Measurements from ENCODE around the gene KIF2B.

DNA sequence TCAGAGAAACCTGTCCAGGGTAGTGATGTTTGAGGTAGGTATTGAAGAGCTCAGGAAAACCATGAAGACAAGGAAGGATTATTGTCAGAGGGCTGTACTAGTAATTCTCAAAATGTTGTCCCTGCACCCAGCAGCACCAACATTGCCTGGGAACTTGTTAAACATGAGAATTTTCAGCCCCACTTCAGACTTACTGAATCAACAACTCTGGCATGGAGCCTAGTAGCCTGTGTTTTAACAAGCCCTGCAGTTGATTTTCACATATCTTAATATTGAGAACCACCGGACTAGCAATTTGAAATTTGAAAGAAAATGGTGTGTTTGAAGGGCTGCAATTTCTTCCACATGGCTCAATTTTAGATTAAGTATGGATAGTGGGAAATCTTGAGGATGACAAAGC lies 2.8 kb upstream of the KIF2B start:
- TF ChIP-seq RELA (CRISPR knock-in tag; IDR thresholded peaks at IDR 0.05; ENCODE audit: borderline replicate concordance) = no peak
- TF ChIP-seq, protein P1, sequence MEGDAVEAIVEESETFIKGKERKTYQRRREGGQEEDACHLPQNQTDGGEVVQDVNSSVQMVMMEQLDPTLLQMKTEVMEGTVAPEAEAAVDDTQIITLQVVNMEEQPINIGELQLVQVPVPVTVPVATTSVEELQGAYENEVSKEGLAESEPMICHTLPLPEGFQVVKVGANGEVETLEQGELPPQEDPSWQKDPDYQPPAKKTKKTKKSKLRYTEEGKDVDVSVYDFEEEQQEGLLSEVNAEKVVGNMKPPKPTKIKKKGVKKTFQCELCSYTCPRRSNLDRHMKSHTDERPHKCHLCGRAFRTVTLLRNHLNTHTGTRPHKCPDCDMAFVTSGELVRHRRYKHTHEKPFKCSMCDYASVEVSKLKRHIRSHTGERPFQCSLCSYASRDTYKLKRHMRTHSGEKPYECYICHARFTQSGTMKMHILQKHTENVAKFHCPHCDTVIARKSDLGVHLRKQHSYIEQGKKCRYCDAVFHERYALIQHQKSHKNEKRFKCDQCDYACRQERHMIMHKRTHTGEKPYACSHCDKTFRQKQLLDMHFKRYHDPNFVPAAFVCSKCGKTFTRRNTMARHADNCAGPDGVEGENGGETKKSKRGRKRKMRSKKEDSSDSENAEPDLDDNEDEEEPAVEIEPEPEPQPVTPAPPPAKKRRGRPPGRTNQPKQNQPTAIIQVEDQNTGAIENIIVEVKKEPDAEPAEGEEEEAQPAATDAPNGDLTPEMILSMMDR (IDR thresholded peaks at IDR 0.05) = no peak
- TF ChIP-seq, protein P2, sequence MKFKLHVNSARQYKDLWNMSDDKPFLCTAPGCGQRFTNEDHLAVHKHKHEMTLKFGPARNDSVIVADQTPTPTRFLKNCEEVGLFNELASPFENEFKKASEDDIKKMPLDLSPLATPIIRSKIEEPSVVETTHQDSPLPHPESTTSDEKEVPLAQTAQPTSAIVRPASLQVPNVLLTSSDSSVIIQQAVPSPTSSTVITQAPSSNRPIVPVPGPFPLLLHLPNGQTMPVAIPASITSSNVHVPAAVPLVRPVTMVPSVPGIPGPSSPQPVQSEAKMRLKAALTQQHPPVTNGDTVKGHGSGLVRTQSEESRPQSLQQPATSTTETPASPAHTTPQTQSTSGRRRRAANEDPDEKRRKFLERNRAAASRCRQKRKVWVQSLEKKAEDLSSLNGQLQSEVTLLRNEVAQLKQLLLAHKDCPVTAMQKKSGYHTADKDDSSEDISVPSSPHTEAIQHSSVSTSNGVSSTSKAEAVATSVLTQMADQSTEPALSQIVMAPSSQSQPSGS (CRISPR knock-in tag; IDR thresholded peaks at IDR 0.05; ENCODE audit: borderline replicate concordance, low read depth) = no peak
- no peak for TF ChIP-seq FOXK1 (CRISPR knock-in tag; IDR thresholded peaks at IDR 0.05)
- TF ChIP-seq, protein P3, sequence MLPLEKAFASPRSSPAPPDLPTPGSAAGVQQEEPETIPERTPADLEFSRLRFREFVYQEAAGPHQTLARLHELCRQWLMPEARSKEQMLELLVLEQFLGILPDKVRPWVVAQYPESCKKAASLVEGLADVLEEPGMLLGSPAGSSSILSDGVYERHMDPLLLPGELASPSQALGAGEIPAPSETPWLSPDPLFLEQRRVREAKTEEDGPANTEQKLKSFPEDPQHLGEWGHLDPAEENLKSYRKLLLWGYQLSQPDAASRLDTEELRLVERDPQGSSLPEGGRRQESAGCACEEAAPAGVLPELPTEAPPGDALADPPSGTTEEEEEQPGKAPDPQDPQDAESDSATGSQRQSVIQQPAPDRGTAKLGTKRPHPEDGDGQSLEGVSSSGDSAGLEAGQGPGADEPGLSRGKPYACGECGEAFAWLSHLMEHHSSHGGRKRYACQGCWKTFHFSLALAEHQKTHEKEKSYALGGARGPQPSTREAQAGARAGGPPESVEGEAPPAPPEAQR (CRISPR knock-in tag; IDR thresholded peaks at IDR 0.05) = no peak
